GM19099 (cell line): ENCODE results near the gene ZNF654.

Source experiments
- POLR2A ChIP-seq: IDR thresholded peaks from 3 replicates; pipeline ENCODE4 v1.6.1; 2011; ENCODE audit warnings: low read depth; ENCODE audit not compliant: insufficient read length; ENCODE audit errors: extremely low read depth

The ZNF654 gene

GRCh38 chr3:88044411-88044810, 14.6 kb upstream of the ZNF654 start:
- TF ChIP-seq POLR2A = no peak

- TF ChIP-seq POLR2A = no peak
Measured at GRCh38 chr3:88046766-88047165, 12.3 kb upstream of the ZNF654 start.

GRCh38 chr3:88057630-88058305, 1.3 kb upstream of the ZNF654 start:
- no peak for TF ChIP-seq POLR2A

GRCh38 chr3:88058306-88058580, 812 bp upstream of the ZNF654 start:
- TF ChIP-seq POLR2A = no peak

- no peak for TF ChIP-seq POLR2A
Measured at GRCh38 chr3:88059380-88060170, 520 bp downstream of the ZNF654 start.

GRCh38 chr3:88061746-88062145, 2.7 kb downstream of the ZNF654 start:
- TF ChIP-seq POLR2A = no peak

- TF ChIP-seq POLR2A = no peak
Measured at GRCh38 chr3:88075072-88075471, 16.0 kb downstream of the ZNF654 start.

- no peak for TF ChIP-seq POLR2A
Measured at GRCh38 chr3:88075497-88075896, 16.4 kb downstream of the ZNF654 start.

GRCh38 chr3:88076712-88077111, 17.7 kb downstream of the ZNF654 start:
- TF ChIP-seq POLR2A = no peak

GRCh38 chr3:88078932-88079331, 19.9 kb downstream of the ZNF654 start:
- TF ChIP-seq POLR2A = no peak

GRCh38 chr3:88082854-88083253, 23.8 kb downstream of the ZNF654 start:
- no peak for TF ChIP-seq POLR2A

- TF ChIP-seq POLR2A = no peak
Measured at GRCh38 chr3:88084097-88084501, 25.0 kb downstream of the ZNF654 start.

- no peak for TF ChIP-seq POLR2A
Measured at GRCh38 chr3:88090681-88091080, 31.6 kb downstream of the ZNF654 start.

- no peak for TF ChIP-seq POLR2A
Measured at GRCh38 chr3:88092270-88092669, 33.2 kb downstream of the ZNF654 start.

GRCh38 chr3:88093266-88093665, 34.2 kb downstream of the ZNF654 start:
- TF ChIP-seq POLR2A = no peak

- no peak for TF ChIP-seq POLR2A
Measured at GRCh38 chr3:88101142-88101541, 42.1 kb downstream of the ZNF654 start.
